Stimulated activated CD8-positive, alpha-beta memory T cell treated with anti-CD3 and anti-CD28 coated beads, Interleukin-7, amount 100 ng/mL, for 48 hours (primary cell): Measurements from ENCODE around the gene SART3.
"Not testable (repeated sequence)": the region's sequence is repeated elsewhere in the genome, so short reads cannot be mapped to it uniquely, and the experiment has no call there.

Experiments
- DNase-seq, 2 donors: peaks; one replicate each; pipeline ENCODE4 v3.0.0-alpha.2; 2020; ENCODE audit warnings: low read depth in 1 of 2; ENCODE audit errors: extremely low read depth in 1 of 2

Gene SART3

DNA sequence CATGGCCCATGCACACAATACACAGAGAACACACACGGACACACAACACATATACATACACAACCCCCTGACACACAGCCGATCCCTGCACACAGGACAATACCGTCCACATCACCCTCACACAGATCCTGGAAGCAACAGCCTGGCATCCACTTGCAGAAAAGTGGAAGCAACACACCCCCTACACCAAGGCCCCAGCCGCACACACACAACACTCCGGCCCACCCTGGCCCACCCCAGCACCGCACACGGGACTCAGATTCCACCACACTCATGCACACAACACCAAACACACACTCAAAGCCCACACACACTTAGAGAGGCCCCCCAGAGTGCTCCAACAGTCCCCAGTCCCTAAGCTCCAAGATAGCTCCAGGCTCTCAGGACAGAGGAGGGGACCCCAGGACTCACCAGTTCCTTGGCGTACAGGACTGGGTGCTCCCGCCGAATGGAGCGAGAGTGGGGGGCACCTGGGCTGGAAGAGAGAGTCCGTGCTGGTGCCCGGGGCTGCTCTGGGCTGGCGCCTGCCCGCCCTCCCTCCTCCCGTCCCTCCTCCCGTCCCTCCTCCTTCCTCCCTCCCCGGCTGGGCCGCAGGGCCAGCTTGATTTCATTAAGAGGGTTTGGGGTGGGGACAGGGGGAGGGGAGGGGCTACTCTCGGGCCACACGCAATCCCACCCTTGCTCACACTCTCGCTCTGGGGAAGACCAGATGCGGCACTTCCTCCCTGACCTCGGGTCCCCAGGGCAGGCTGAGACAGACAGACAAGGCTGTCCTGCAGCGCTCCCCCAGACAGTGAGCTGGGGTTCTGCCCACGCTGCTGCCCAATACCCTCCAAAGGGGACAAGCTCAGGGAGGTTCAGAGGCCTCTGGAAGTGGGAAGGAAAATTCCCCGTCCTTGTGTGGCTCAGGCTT, 36.8 kb upstream of the SART3 start, which contains the start of gene TMEM119:
Gene TMEM119 (minus strand): TSS at position 526 of the 913 bp plus-strand sequence. CDS start 5,701 bp downstream, outside the sequence.
- no peak for DNase-seq

DNA sequence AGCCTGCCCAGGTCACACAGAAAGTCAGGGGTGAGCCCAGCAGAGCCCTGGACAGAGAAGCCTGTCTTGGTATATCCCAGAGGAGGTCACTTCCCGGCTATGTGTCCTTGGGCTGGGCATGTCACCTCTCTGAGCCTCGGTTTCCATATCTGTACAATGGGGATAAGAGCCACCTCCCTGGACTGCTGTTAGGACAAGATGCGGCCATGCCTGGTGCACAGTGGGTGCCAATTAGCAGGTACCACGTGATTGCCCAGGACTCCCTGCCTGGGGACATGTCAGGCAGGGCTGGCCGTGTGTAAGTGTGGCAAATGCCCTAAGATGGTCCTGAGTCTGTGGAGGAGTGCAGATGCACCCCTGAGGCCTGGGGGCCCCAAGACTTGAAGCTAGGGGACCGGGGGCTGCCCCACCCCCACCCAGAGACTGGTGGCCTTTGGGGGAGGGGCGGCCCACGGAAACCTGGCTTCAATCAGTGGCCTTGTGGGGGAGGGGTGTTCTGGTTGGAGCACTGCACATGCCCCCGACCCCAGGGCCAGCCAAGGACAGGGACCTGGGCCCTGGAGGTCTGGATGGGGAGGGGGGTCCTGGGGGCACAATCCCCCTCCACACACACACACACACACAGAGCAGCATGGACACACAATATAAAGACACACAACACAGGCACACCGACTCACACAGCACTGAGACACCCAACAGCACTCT, 36.0 kb upstream of the SART3 start:
- no peak for DNase-seq

DNA sequence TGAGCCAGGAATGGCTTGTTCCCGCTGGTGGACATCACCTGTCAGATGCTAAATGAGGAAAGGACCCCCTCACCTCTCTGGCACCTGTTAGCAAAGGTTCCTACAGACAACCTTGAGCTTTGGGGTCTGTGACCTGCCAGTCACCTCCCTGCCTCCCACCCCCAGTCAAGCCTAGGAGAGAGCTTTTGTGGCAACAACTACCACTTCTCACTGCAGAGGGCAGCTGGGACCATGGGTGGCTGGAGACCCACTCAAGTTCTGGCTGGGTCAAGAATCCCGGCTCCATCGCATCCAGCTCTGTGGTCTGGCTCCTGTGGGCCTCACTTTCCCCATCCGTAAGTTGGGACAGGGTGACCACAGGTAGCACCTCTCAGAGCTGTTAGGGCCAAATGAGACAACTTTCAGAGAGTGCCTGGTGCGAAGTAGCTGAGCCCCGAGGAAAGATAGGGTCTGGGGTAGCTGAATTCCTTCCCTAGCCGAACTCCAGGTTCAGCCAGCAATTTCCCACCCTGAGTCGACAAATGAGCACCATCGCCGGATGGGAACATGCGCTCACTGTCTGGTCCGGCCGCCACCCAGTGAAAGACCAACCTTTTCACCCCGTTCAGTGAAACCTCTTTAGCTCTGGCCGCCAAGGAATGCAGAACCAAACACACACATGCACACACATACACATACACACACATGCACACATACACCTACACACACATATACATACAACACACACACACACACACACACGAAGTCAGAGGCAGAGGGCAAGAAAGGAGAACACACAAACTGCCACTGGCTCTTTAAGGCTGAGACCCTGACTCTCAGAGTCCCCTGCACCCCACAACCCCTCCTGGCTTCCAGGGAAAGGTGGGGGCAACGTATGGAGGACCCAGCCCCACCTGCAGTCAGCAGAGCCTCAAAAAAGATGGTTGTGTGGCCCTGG, 35.0 kb upstream of the SART3 start:
- DNase-seq, result no peak

DNA sequence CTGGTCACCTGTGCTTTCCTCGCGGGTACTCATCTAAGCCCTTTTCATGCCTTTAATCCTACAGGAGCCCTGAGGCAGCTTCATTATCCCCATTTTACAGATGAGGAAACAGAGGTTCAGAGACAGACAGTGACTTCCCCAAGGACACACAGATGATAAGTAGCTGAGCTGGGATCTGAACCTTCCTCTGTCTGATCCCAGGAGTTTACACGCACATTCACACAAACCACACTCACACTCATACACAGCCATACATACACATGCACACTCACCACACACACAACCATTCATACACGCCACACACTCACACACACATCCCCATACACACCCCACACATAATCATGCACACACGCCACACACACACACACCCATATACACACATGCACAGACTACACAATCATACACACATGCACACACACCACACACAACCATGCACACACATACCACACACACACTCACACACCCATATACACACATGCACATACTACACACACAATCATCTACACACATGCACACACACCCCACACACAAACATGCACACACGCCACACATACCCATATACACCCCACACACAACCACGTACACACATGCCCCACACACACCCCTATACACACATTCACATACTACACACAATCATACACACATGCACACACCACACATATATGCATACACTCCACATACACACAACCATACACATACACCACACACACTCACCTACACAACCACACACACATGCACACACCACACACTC, 34.2 kb upstream of the SART3 start:
- DNase-seq, result no peak

DNA sequence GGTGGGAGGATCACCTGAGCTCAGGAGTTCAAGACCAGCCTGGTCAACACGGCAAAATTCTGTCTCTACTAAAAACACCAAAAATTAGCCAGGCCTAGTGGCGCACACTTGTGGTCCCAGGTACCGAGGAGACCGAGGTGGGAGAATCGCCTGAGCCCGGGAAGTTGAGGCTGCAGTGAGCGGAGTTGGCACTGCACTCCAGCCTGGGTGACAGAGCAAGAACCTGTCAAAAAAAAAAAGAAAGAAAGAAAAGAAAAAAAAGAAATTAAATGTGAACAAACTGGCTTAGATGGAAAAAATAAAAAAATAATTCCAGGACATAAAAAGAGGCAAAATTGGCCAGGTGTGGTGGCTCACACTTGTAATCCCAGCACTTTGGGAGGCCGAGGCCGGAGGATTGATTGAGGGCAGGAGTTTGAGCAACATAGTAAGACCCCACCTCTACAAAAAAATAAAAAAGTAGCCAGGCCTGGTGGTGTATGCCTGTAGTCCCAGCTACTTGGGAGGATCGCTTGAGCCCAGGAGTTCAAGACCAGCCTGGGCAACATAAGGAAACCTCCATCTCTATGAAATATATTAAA, 33.4 kb upstream of the SART3 start:
- no peak for DNase-seq

DNA sequence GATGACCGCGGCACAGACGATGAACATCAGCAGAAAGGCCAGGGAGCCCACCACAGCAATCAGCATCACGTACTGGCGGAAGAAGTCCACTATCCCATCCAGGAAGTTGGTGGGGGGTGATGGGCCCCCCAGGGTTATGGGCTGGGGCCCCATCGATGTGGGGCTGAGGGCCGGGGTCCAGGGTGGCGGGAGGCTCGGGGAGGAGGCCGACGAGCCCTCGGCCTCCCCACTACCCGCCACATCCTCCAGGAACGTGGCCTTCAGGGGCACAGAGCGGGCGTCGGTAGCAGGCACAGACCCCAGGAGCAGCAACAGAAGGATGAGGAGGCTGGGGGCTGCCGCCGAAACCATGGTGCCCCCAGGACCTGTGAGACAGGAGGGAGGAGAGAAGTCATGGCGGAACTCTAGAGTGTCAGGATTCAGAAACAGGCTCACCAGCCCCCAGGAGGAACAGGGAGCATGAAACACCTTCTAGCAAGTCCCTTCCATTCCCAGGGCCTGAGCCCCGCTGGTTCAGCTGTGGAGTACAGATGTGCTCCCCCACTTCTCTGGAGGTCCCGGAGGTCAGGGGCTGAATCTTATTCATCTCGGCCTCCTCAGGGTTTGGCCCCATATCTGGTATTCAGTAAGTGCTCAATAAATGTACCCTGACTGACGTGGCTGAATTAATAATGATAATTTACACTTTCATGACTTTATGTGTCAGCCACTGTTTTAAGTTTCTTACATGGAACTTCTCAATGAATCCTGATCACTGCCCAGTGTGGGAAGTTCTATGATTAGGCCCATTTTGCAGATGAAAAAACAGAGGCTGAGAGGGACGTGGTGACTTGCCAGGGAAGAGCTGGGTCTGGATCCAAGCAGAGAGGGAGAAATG, 31.3 kb upstream of the SART3 start:
- DNase-seq, result no peak

DNA sequence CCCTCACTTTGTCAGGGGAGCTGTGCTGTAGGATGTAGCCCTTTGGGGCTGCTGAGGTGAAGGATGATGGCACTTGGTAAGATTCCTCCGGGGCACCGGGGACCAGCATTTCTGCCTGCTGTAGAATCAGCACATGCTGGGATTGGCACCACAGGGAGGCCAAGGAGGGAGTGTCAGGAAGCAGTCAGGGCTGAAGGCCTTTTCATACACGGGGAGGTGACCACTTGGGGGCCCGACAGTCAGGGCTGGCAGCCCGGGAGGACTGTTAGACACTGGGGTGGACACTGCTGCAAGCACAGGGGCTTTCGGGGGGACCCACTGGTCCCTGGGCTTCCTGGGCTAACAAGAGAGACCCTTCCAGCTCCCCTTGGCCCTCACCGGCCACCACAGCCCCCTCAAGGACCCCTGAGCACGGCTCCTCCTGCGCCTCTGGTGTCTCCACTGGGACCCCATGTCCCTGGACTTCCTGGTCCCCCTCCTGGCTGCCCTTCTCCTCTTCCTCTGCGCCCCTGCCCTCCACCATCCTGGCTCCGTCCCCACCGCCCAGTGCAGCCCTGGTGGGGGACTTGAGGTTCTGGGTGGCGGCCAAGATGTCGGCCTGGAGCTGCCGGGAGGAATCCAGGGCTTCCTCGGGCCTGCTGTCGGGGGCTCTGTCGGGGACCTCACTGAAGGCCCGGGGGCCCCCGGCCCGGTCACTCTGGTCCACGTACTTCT, 30.5 kb upstream of the SART3 start:
- DNase-seq, result no peak

DNA sequence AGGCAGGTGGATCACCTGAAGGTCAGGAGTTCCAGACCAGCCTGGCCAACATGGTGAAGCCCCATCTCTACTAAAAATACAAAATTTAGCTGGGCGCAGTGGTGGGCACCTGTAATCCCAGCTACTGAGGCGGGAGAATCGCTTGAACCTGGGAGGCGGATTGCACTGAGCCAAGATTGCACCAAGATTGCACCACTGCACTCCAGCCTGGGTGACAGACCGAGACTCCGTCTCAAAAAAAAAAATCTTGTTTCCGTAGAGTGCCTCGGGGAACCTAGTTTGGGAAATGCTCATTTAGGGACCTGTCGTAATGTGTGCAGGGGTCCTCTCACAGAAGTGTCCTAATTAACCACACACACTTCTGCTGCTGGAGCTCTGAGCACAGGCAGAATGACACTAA, 29.5 kb upstream of the SART3 start:
- not testable (repeated sequence) for DNase-seq

DNA sequence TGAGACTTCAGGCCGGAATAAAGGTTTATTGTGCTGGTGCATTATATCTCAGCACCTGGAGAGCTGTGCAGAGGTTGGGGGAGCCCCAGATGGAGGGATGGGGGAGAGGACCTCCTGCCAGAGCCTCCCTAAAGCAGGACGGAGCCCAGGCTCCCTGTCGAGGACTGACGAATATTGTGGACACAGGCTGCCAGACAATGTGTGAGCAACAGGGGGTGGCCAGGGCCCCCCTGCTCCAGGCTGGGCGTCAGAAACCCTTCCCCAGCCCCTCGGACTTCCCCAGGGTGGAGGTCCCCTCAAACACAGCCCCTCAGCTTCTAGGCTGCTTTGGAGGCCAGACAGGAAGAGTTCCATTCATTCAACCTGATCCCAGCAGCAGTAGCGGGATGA, 28.9 kb upstream of the SART3 start:
- no peak for DNase-seq

DNA sequence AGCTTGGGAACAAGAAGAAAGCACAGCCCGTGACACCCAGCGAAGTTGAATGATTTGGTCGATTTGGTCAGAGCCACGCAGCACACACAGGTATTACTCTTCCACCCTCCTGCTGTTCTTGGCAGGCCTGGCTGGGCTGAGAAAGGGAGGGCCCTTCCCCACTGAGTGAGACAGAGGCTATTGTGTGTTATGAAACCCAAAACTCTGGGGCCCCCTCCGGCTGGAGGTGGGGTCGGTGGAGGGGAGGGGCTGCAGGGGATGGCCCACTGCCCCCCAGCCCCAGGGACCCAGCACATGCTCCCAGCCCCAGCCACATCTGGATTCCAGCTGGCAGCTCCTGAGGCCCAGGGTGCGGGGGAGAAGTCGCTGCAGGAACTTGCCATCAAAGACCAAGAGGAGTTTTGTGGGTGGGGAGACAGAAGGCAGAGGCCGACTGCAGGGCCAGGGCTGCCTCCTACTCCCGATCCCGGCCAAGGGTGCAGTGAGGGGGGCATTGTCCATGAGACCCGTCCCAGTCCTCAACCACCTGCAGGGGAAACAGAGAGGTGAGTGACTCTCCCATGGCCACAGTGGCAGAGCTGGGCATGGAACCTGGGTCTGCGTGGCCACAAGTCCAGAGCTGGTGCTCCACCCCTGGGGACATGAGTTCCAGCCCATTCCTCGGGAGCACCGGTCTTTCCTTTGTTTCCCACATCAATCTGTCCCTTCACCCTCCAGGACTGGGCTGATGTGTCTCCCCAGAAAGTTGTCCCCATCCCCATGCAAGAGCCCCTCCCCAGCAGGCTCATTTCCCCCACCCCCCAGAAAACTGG, 28.3 kb upstream of the SART3 start:
- no peak for DNase-seq

DNA sequence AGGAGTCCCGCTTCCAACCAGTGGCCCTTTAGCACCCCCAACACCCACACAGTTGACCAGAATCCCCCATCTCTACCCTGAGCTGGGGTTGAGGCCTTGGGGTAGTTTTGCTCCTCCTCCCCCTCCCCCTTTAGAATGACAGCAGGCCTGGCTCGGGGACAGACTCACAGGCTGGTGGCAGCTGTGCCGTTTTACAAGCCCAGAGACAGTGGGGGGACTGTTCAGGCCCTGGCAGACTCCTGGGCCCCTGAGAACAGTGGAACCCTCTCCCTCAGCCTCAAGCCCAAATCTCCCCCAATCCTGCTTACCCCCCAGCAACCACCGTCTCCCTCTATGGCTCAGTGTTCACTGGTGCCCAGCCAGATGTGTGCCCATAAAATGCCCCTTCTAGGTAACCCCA, 26.9 kb upstream of the SART3 start:
- DNase-seq, result no peak

DNA sequence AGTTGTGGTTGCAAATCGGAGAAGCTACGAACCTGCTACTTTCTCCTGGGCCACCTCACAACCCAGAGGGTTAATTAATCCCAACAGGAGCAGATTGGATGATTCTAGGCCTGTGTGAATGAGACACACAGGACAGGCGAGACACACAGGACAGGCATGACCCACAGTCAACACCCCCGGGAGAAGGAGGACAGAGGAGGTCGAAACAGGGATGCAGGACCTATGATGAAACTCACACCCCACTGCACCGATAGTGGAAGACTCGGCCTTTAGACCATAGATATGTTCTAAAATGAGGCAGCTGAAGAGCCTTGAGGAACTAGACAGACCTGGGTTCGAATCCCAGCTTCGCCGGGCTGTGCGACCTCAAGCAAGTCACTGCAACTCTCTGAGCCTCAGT, 25.3 kb upstream of the SART3 start:
- no peak for DNase-seq

DNA sequence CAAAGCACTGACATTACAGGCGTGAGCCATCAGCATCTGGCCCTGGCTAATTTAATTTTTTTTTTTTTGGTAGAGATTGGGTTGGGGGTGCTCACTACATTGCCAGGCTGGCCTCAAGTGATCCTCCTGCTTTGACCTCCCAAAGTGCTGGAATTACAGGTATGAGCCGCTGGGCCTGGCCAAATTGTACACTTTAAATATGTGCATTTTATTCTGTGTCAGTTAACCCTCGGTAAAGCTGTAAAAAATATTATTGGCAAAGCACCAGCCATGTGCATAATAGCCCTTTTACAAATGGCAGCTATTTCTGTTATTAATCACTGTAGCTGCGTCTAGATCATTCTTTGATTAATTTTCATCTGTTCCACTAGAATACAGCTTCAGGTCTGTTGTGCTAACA, 24.9 kb upstream of the SART3 start:
- DNase-seq, result no peak

DNA sequence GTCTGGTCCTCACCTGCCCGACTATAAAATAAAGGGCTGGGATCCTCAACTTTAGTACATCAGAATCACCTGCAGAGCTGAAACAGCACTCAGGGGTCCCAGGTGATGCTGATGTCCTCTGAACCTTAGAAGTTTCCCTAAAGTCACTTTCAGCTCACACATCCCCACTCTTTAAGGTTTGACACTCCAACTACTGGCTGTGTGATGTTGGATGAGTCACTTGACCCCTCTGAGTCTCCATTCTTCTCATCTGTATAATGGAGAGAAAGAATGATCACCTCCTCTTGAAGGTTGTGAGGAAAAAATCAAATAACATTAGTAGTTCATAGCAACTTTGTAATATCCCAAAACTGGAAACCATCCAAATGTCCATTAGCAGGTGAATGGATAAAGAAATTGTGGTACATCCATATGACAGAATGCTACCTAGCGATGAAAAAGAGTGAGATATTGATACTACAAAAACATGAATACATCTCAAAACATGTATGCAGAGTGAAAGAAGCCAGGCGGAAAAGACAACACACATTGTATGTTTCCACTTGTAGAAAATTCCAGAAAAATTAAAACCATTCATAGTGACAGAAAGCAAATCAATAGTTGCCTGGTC, 23.6 kb upstream of the SART3 start:
- DNase-seq, result no peak

DNA sequence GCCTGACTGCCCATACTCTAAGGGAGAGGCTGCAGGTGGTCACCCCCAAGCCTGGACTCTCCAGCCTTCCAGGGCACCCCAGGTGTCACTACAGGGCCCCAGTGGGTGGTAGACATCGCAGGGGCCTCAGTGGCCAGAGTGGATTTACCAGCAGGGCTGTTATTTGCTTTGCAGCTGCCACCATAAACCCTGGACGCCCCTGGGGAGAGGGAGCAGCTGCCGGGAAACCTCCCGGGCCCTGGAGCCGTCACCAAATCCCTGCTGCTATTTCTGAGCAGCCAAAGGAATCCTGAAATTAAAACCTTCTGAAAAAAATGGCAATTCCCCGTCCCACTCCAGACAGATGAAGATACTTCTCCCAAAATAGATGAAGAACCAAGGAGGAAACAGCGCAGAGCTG, 23.0 kb upstream of the SART3 start:
- DNase-seq, result no peak

DNA sequence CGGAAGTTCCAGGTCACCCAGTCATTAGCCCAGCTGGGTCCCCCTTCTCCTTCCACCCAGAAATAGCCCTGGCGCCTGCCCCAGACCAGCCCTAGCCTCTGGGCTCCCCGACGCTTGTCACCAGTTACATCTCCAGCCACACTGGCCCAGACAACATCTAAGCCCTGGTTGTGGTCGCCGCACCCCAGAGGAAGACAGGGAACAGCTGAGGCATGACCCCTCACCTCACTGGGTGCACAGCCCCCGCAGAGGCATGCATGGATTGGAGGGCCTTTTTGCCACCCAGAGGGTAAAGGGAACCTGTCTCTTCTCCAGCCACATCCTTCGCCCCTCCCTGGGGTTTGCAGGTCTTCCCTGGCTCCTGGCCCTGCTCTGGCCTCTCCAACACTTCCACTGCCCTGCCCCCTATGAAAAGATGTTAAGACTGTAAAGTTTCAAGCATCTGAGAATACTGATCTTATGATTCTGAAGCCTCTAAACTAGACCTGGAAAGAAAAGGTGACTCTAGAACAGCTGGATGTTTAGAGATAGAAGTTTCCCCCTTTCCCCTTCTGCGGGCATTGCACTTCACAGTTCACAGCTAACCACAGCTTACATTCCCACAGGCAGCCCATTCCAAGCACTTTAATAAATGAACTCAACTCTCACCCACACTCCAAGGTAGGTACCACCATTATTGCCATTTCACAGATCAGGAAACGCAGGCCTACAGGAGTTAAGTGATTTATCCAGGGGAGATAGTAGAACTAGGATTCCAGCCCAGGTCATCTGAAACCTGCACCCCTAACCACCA, 22.2 kb upstream of the SART3 start:
- no peak for DNase-seq
